Muscle layer of duodenum (tissue), 2 donors: ENCODE results near the gene GABRR3.

Experiments
- H3K27ac ChIP-seq: one replicate; pipeline ENCODE4 v1.7.0; 2013; ENCODE audit warnings: mild to moderate bottlenecking, low read length
- H3K27me3 ChIP-seq: one replicate; pipeline ENCODE4 v1.7.0; 2013; ENCODE audit warnings: low read depth, mild to moderate bottlenecking, control low read depth, low read length
- H3K36me3 ChIP-seq, 2 donors: one replicate each; pipeline ENCODE4 v1.7.0; 2013; ENCODE audit warnings: low read length in 2 of 2, control low read depth in 1 of 2, mild to moderate bottlenecking in 1 of 2; ENCODE audit not compliant: insufficient read depth in 2 of 2, control insufficient read depth in 1 of 2
- H3K4me1 ChIP-seq, 2 donors: one replicate each; pipeline ENCODE4 v1.7.0; 2013; ENCODE audit warnings: low read length in 2 of 2, mild to moderate bottlenecking in 2 of 2, control low read depth in 1 of 2, moderate library complexity in 1 of 2; ENCODE audit not compliant: insufficient read depth in 2 of 2, control insufficient read depth in 1 of 2
- H3K4me3 ChIP-seq, 2 donors: one replicate each; pipeline ENCODE4 v1.7.0; 2013; ENCODE audit warnings: low read length in 2 of 2, low read depth in 1 of 2, mild to moderate bottlenecking in 1 of 2
- H3K9me3 ChIP-seq, 2 donors: one replicate each; pipeline ENCODE4 v1.7.0; 2013; ENCODE audit warnings: low read length in 2 of 2, control low read depth in 1 of 2, mild to moderate bottlenecking in 1 of 2; ENCODE audit not compliant: control insufficient read depth in 1 of 2
- donor health status: healthy.

GABRR3 gene

GRCh38 chr3:98038876-98039275 is 3.8 kb upstream of the GABRR3 start:
- H3K9me3 ChIP-seq, result peaks cover 0 to 3% of the 10 kb centered on the region in 2 donors
- no peaks in the 10 kb centered on the region for H3K4me1 ChIP-seq
- H3K27ac ChIP-seq, result no peak overlapping the region
- H3K4me3 ChIP-seq, result no peak overlapping the region
- H3K36me3 ChIP-seq, result no peaks in the 10 kb centered on the region
- H3K27me3 ChIP-seq, result no peaks in the 10 kb centered on the region

DNA sequence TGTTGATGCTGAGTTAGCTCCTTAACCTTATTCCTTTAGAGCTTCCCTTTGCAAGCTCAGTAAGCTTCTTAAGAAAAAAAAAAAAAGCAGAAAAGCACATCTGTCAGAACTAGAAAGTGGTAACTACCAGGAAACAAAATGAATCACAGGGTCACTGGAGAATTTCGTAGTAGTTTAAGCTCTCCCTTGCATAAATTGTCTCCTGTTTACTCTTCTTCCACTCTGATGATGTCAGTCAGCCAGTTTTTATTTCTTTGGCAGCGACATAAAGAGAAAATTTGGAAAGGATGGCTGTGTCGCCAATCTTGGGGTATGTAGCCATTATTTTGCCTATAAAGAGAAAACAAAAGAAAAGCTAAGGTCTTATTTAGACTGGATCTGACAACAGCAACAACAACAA is 3.2 kb upstream of the GABRR3 start:
- H3K4me1 ChIP-seq, result no peaks in the 10 kb centered on the region
- H3K4me3 ChIP-seq, result no peak overlapping the region
- no peaks in the 10 kb centered on the region for H3K36me3 ChIP-seq
- no peaks in the 10 kb centered on the region for H3K27me3 ChIP-seq
- no peak overlapping the region for H3K27ac ChIP-seq
- H3K9me3 ChIP-seq, result peaks cover 0 to 3% of the 10 kb centered on the region in 2 donors

- no peak overlapping the region for H3K4me3 ChIP-seq
Observed at GRCh38 chr3:98034486-98034885, 629 bp downstream of the GABRR3 start.

GRCh38 chr3:98034036-98034435 is 1.1 kb downstream of the GABRR3 start:
- Histone ChIP-seq H3K4me3 (no peak overlapping the region), H3K27me3 (no peaks in the 10 kb centered on the region), H3K27ac (no peak overlapping the region), H3K36me3 (no peaks in the 10 kb centered on the region), H3K9me3 (no peaks in the 10 kb centered on the region), H3K4me1 (no peaks in the 10 kb centered on the region)

More at GRCh38 chr3:98034486-98034885, 629 bp downstream of the GABRR3 start:
- Histone ChIP-seq H3K27me3 (no peaks in the 10 kb centered on the region), H3K36me3 (no peaks in the 10 kb centered on the region), H3K27ac (no peak overlapping the region), H3K9me3 (no peaks in the 10 kb centered on the region), H3K4me1 (no peaks in the 10 kb centered on the region)

DNA sequence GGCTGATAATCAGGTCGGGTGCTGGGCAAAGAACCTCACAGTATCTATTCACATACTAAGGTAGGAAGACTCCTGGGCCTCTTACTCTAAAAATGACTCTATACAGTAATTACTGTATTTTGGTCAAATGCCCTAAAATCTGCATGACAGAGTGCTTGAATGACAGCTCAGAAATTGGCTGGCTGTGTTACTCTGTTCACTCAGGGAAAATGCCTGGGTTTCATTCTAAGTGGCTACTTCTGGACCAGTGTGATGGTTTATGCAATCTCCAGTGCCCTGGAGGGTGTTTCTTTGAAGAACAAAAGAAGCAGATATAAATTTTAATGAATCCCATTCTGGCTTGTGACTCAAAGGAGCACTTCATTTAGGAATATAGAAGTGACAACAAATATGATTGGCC is 2.2 kb downstream of the GABRR3 start:
- Histone ChIP-seq H3K9me3 (no peaks in the 10 kb centered on the region), H3K27ac (no peak overlapping the region), H3K4me1 (no peaks in the 10 kb centered on the region), H3K36me3 (no peaks in the 10 kb centered on the region), H3K27me3 (no peaks in the 10 kb centered on the region), H3K4me3 (no peak overlapping the region)

GRCh38 chr3:98032265-98032664 is 2.9 kb downstream of the GABRR3 start:
- Histone ChIP-seq H3K36me3 (no peaks in the 10 kb centered on the region), H3K27me3 (no peaks in the 10 kb centered on the region), H3K27ac (no peak overlapping the region), H3K9me3 (no peaks in the 10 kb centered on the region), H3K4me3 (no peak overlapping the region), H3K4me1 (no peaks in the 10 kb centered on the region)

DNA sequence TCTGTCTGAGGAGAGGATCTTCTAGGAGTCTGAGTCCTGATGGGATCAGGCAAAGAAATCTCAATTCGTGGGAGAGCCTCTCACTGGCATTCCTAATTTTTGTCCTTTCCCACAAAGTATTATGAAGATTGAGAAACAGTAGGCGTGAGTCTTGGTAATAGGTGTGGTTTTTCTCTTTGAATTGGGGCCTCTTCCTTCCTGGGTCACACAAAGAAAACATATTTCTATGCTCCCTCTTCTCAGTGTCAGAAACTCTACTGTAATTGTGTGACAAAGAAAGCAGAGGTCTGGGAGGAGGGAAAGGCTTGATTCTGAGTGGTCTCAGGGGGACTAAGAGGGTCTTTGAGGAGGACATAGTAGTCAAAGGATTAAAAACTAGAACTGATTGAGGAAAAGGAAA is 6.0 kb downstream of the GABRR3 start:
- Histone ChIP-seq H3K36me3 (no peaks in the 10 kb centered on the region), H3K4me3 (no peak overlapping the region), H3K9me3 (no peaks in the 10 kb centered on the region), H3K27ac (no peak overlapping the region), H3K4me1 (no peaks in the 10 kb centered on the region), H3K27me3 (no peaks in the 10 kb centered on the region)

DNA sequence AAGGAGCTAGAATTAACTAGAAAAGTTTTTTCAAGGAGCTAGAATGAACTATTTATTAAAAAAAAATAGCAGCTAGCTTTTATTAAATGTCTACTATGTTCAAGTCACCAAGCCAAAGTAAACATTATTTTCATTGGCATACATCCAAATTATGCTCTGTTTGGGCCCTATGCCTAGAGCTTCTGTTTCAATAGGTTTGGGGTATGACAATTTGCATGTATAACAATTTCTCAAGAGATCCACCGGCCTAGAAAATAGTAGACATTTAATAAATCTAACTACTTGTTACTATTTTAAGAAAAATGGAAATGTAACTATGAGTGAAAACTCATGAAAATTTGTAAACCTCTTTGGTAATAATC is 8.0 kb downstream of the GABRR3 start:
- H3K4me3 ChIP-seq, result no peak overlapping the region
- no peaks in the 10 kb centered on the region for H3K9me3 ChIP-seq
- no peaks in the 10 kb centered on the region for H3K27me3 ChIP-seq
- no peaks in the 10 kb centered on the region for H3K36me3 ChIP-seq
- no peak overlapping the region for H3K27ac ChIP-seq
- peaks cover 0 to 5% of the 10 kb centered on the region in 2 donors for H3K4me1 ChIP-seq

GRCh38 chr3:98026425-98027084 is 8.6 kb downstream of the GABRR3 start:
- no peaks in the 10 kb centered on the region for H3K36me3 ChIP-seq
- H3K4me3 ChIP-seq, result no peak overlapping the region
- H3K9me3 ChIP-seq, result no peaks in the 10 kb centered on the region
- no peak overlapping the region for H3K27ac ChIP-seq
- H3K27me3 ChIP-seq, result no peaks in the 10 kb centered on the region
- H3K4me1 ChIP-seq, result peaks cover 0 to 6% of the 10 kb centered on the region in 2 donors

DNA sequence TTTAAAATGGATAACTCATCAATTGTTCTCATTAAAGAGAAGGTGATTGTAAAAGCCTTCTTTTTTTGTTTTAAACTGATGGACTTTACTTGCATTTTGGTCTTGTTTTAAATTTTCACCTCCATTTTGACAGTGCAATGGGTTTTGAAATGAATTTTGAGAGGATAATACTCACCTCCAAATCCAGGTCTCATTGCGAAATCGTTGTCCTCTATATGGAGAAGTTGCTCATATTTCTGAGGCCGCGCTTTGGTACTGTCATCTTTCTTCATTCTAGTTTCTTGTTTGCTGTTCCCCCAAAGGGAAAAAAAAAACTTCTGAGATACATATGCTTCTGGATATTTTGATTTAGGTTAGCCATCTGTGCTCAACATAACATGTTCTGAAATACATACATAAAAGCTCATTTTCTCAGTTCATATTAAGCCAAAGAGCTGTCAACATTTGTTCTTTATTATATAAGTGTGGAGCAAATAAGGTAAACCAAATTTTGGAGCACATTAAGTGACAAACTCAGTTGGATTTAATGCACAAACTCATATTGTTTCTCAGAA is 9.6 kb downstream of the GABRR3 start:
- H3K27me3 ChIP-seq, result no peaks in the 10 kb centered on the region
- H3K4me3 ChIP-seq, result no peak overlapping the region
- no peaks in the 10 kb centered on the region for H3K36me3 ChIP-seq
- H3K9me3 ChIP-seq, result no peaks in the 10 kb centered on the region
- H3K27ac ChIP-seq, result no peak overlapping the region
- peaks cover 0 to 6% of the 10 kb centered on the region in 2 donors for H3K4me1 ChIP-seq

DNA sequence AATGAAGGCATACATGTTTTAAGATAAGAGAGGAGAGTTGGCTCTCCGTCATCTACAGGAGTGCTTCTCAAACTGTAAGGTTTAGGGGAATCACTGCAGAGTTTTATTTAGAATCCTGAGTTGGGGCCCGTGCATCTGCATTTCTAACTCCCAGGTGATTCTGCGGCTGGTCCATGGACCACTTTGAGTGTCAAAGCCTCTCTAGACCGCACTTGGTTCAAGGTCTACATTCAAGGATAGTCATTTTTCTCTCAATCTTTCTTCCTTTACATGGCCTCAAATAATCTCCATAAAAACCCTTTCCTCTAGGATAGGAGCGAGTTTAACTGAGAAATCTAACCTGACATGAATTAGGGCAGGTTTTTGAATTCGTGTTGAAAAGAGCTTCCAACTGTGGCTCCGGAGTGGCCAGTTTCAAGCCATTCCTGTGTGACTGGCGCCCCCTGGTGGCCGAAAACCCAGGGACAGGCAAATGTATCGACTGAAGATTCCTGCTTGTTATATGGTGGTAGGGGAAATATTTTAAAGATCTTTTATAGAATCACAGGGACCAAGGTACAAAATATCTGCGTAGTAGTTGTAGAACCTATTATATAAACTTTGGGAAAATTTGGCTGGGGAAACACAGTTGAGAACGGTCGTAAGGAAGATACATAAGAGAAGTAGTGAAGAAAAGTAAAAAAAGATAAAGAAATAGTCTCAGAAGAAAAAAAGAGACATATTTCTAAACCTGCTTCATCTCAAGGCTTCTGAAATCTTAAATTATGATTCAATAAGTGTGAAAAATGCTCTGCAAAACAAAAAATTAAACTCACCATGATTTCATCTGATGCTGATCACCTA is 11.9 kb downstream of the GABRR3 start:
- Histone ChIP-seq H3K27me3 (no peaks in the 10 kb centered on the region), H3K36me3 (no peaks in the 10 kb centered on the region), H3K9me3 (no peaks in the 10 kb centered on the region), H3K4me3 (no peak overlapping the region), H3K27ac (no peak overlapping the region), H3K4me1 (peaks cover 0 to 6% of the 10 kb centered on the region in 2 donors)
